Measurements from ENCODE around the gene PLA2G2D. TPM values are rescaled to one million over a fixed set of nuclear protein-coding genes. Genes with fewer than 3 reads are reported as not detected.

The PLA2G2D gene
- total and polyA plus RNA-seq, 2 of the 8 experiments (the other 6 are each of a cell fraction or from before 2014, with no cell fraction given) = not detected

- no peak overlapping the region for H4K8ac ChIP-seq (ENCODE audit: extremely low read depth, insufficient read depth, low read length)
- ChIA-PET POLR2A (ENCODE audit: partially characterized antibody) (no interaction called here), CTCF (ENCODE audit: partially characterized antibody) (interaction anchor here (0.6 to 4.2 kb wide), 7 partner anchors 9 to 192 kb away, joined by 3 to 22 read pairs (median 4); partner anchors contain the start of gene PLA2G2E)
- H3K79me1 ChIP-seq (ENCODE audit: low read depth, low read length) = no peaks in the 10 kb centered on the region
- H3K36me3 ChIP-seq (ENCODE audit: control insufficient read depth in 2 of 4, insufficient read depth in 4 of 4, low read length in 3 of 4) = no peaks in the 10 kb centered on the region
- no peak overlapping the region for H2BK5ac ChIP-seq (ENCODE audit: low read depth, low read length)
- H3K27me3 ChIP-seq (replicated peaks in 1 of 4; ENCODE audit: control insufficient read depth in 3 of 4, extremely low read depth in 1 of 4, insufficient read depth in 3 of 4, low read length in 3 of 4) = no peaks in the 10 kb centered on the region
- H3K9ac ChIP-seq (replicated peaks in 1 of 4; ENCODE audit: extremely low read depth in 1 of 4, low read depth in 3 of 4, low read length in 3 of 4) = no peak overlapping the region
- no peak overlapping the region for H3K4me3 ChIP-seq (ENCODE audit: extremely low read depth in 1 of 4, insufficient read depth in 2 of 4, low read depth in 3 of 4, low read length in 4 of 4)
- no peaks in the 10 kb centered on the region for H3K79me2 ChIP-seq (ENCODE audit: control insufficient read depth in 1 of 2, insufficient read depth in 2 of 2, low read length in 2 of 2)
- no peaks in the 10 kb centered on the region; a peak in 1 of 4 replicates for H3K9me3 ChIP-seq (ENCODE audit: insufficient read depth in 2 of 2, low read depth in 1 of 2, low read length in 1 of 2)
- no peak overlapping the region for H3K4me2 ChIP-seq (ENCODE audit: insufficient read depth in 1 of 2, low read depth in 2 of 2, low read length in 2 of 2)
- WGBS, 2 experiments (ENCODE audit: extremely low coverage in 1 of 2, insufficient coverage in 1 of 2, insufficient read length in 1 of 2, insufficient replicate concordance in 2 of 2, low coverage in 1 of 2, low lambda C conversion rate in 2 of 2, missing lambda C conversion rate in 1 of 2) = 94% methylated on average over 7 of the region's 7 CpGs; no CpG with 5 or more reads in 1 of the 2 experiments
- peaks cover 2 to 5% (median 3%) of the 10 kb centered on the region in 4 experiments; a peak in 4 of 7 replicates for H3K4me1 ChIP-seq (replicated peaks in 1 of 4; ENCODE audit: control insufficient read depth in 3 of 4, insufficient read depth in 4 of 4, low read length in 3 of 4)
- no peak overlapping the region for H3K18ac ChIP-seq (ENCODE audit: extremely low read depth, low read length)
- no peak overlapping the region for H2BK120ac ChIP-seq (replicated peaks; ENCODE audit: low read depth, low read length)
- no peak overlapping the region for H3K27ac ChIP-seq (ENCODE audit: low read depth, low read length)
- no peak overlapping the region for H2AK5ac ChIP-seq (ENCODE audit: low read depth, low read length)
- H2BK15ac ChIP-seq (ENCODE audit: low read length) = no peak overlapping the region
- no peak overlapping the region for H3K4ac ChIP-seq (replicated peaks; ENCODE audit: insufficient read length, low read depth, low read length)
- H4K20me1 ChIP-seq (replicated peaks in 1 of 2; ENCODE audit: control insufficient read depth in 1 of 2, insufficient read depth in 2 of 2, low read length in 2 of 2) = no peaks in the 10 kb centered on the region
- H3K14ac ChIP-seq (ENCODE audit: insufficient read length) = no peak overlapping the region
- no peak overlapping the region for H3K56ac ChIP-seq (replicated peaks; ENCODE audit: insufficient read length, low read depth, low read length)
- H2BK12ac ChIP-seq (ENCODE audit: low read depth, low read length) = no peak overlapping the region
- DNase-seq (ENCODE audit: low read depth in 1 of 2, low spot score in 2 of 2) (no peak), FAIRE-seq (no peak)
- no peak overlapping the region for H2AFZ ChIP-seq (ENCODE audit: low read length)
- H4K5ac ChIP-seq (ENCODE audit: insufficient read length, low read depth, low read length) = no peak overlapping the region
- no peak overlapping the region for H3K23ac ChIP-seq (ENCODE audit: insufficient read length)
- H4K91ac ChIP-seq (replicated peaks; ENCODE audit: insufficient read length, low read length) = no peak overlapping the region
- no peak overlapping the region for H2BK20ac ChIP-seq (ENCODE audit: low read length)
- H3K23me2 ChIP-seq (ENCODE audit: low read depth, low read length) = no peaks in the 10 kb centered on the region
- TF ChIP-seq ZNF274 (IDR thresholded peaks at IDR 0.05; ENCODE audit: borderline replicate concordance, extremely low read depth, low read length) = no peak
- no peak for TF ChIP-seq ATF2 (IDR thresholded peaks at IDR 0.05; ENCODE audit: low read length)
Observed at GRCh38 chr1:20115916-20116315, 3.4 kb downstream of the PLA2G2D start.
